Measurements from ENCODE around the gene KLF15. TPM values are rescaled to one million over a fixed set of nuclear protein-coding genes. Genes with fewer than 3 reads are reported as not detected.
A peak's percentile ranks its signal among the peaks of the same experiment; 100 is the strongest.

The KLF15 gene
- total and polyA plus RNA-seq, 9 of the 15 experiments (the other 6 are each of a cell fraction or from before 2014, with no cell fraction given), result 0.08 to 4.8 (median 1.2) TPM

- H3K4me1 ChIP-seq (replicated peaks in 1 of 2; ENCODE audit: control insufficient read depth in 2 of 2, insufficient read depth in 2 of 2, low read length in 2 of 2), result 0 out of 5 replicates have a peak, but pooled peaks cover 0 to 4% of the 10 kb centered on the region in 2 experiments
- H2AFZ ChIP-seq (ENCODE audit: low read depth, low read length), result no peak overlapping the region
- CTCF ChIA-PET (ENCODE audit: low intra/inter-chr PET ratio), result no interaction called here
- in situ Hi-C loops (cut with MboI) (no loop called here), intact Hi-C loops (cut with micrococcal nuclease) (no loop called here)
- WGBS (ENCODE audit: insufficient coverage, low coverage, missing lambda C conversion rate), result 0% methylated on average over 3 of the region's 3 CpGs
- POLR2A ChIA-PET, result interaction anchor here (0.6 kb wide), 1 partner anchor 71 kb away, joined by 3 read pairs; no protein-coding TSS in a partner anchor
- H3K9ac ChIP-seq (ENCODE audit: insufficient read depth in 1 of 2, low read depth in 2 of 2, low read length in 2 of 2), result no peak overlapping the region
- no peaks in the 10 kb centered on the region for H3K79me2 ChIP-seq (ENCODE audit: control insufficient read depth, insufficient read depth, low read length)
- no peaks in the 10 kb centered on the region for H4K20me1 ChIP-seq (replicated peaks; ENCODE audit: control insufficient read depth, insufficient read depth, low read length)
- H3K9me1 ChIP-seq (ENCODE audit: control insufficient read depth, insufficient read depth, low read length), result no peaks in the 10 kb centered on the region
- H3K27me3 ChIP-seq (ENCODE audit: control insufficient read depth in 2 of 2, insufficient read depth in 2 of 2, low read length in 2 of 2), result peaks cover 3 to 46% of the 10 kb centered on the region in 2 experiments; a peak in 3 of 5 replicates
- H3K36me3 ChIP-seq (ENCODE audit: control insufficient read depth, insufficient read depth, low read length), result no peaks in the 10 kb centered on the region
- FAIRE-seq (no peak), ATAC-seq (no peak), DNase-seq (ENCODE audit: extremely low read depth in 1 of 4, low spot score in 3 of 4) (no peak)
- no peak for TF ChIP-seq EP400 (IDR thresholded peaks at IDR 0.05)
- no peak overlapping the region for H3K4me2 ChIP-seq (ENCODE audit: insufficient read depth, low read length)
- H3K27ac ChIP-seq (ENCODE audit: extremely low read depth, low read depth, low read length), result no peak overlapping the region
- H3K9me3 ChIP-seq (replicated peaks; ENCODE audit: control insufficient read depth, insufficient read depth, low read depth, low read length), result no peaks in the 10 kb centered on the region
- no peak overlapping the region for H3K4me3 ChIP-seq
- no TSS peak for BruUV-seq (replicated peaks)
Observed at GRCh38 chr3:126304291-126304690, 52.9 kb downstream of the KLF15 start.

GRCh38 chr3:126303272-126303671 is 53.9 kb downstream of the KLF15 start:
- intact Hi-C loops (cut with micrococcal nuclease), result no loop called here
- no peak for ATAC-seq
- no peaks in the 10 kb centered on the region for H3K9me1 ChIP-seq (ENCODE audit: control insufficient read depth, insufficient read depth, low read length)
- H3K4me3 ChIP-seq, result no peak overlapping the region
- no peak overlapping the region for H3K27ac ChIP-seq (ENCODE audit: extremely low read depth, low read depth, low read length)
- H3K27me3 ChIP-seq (ENCODE audit: control insufficient read depth in 2 of 2, insufficient read depth in 2 of 2, low read length in 2 of 2), result peaks cover 0 to 36% of the 10 kb centered on the region in 2 experiments; a peak in 3 of 5 replicates
- DNase-seq (ENCODE audit: extremely low read depth in 1 of 4, low spot score in 3 of 4), result no peak
- no peaks in the 10 kb centered on the region for H3K36me3 ChIP-seq (ENCODE audit: control insufficient read depth, insufficient read depth, low read length)
- H2AFZ ChIP-seq (ENCODE audit: low read depth, low read length), result no peak overlapping the region
- POLR2A ChIA-PET, result no interaction called here
- BruUV-seq (replicated peaks), result no TSS peak
- 0 out of 5 replicates have a peak, but pooled peaks cover 0 to 4% of the 10 kb centered on the region in 2 experiments for H3K4me1 ChIP-seq (replicated peaks in 1 of 2; ENCODE audit: control insufficient read depth in 2 of 2, insufficient read depth in 2 of 2, low read length in 2 of 2)
- no peak overlapping the region for H3K4me2 ChIP-seq (ENCODE audit: insufficient read depth, low read length)
- no peaks in the 10 kb centered on the region for H3K79me2 ChIP-seq (ENCODE audit: control insufficient read depth, insufficient read depth, low read length)
- H3K9ac ChIP-seq (ENCODE audit: insufficient read depth in 1 of 2, low read depth in 2 of 2, low read length in 2 of 2), result no peak overlapping the region
- no peaks in the 10 kb centered on the region for H4K20me1 ChIP-seq (replicated peaks; ENCODE audit: control insufficient read depth, insufficient read depth, low read length)
- CTCF ChIA-PET (ENCODE audit: low intra/inter-chr PET ratio), result no interaction called here
- FAIRE-seq, result no peak
- in situ Hi-C loops (cut with MboI), result no loop called here
- H3K9me3 ChIP-seq (replicated peaks; ENCODE audit: control insufficient read depth, insufficient read depth, low read depth, low read length), result no peaks in the 10 kb centered on the region
- TF ChIP-seq OTX1 (CRISPR knock-in tag; IDR thresholded peaks at IDR 0.05) (no peak), ZNF280A (IDR thresholded peaks at IDR 0.05; ENCODE audit: low read depth, partially characterized antibody) (peak; percentile 23), JUNB (CRISPR knock-in tag; conservative IDR thresholded peaks at IDR 0.05) (no peak), TRIM28 (IDR thresholded peaks at IDR 0.05) (peak; percentile 69; the same call in 1 of the 2 replicates), TRIM24 (IDR thresholded peaks at IDR 0.05) (0 out of 4 replicates have a peak, but pooled peaks of 1 of the 2 experiments have one; percentile 9), CREM (IDR thresholded peaks at IDR 0.05; ENCODE audit: low read depth) (no peak), ZNF384 (IDR thresholded peaks at IDR 0.05; ENCODE audit: low read depth, low read length) (no peak), ZNF316 (IDR thresholded peaks at IDR 0.05) (peak; percentile 51), GTF2B (IDR thresholded peaks at IDR 0.05; ENCODE audit: extremely low read depth, insufficient read length) (no peak)
